Dedifferentiated amniotic fluid mesenchymal stem cell (primary cell): ENCODE data around the gene TMEM52.

Experiments used
- DNase-seq: peaks from one replicate; pipeline ENCODE4 v3.0.0-alpha.2; 2016; ENCODE audit errors: extremely low spot score

Gene TMEM52

DNA sequence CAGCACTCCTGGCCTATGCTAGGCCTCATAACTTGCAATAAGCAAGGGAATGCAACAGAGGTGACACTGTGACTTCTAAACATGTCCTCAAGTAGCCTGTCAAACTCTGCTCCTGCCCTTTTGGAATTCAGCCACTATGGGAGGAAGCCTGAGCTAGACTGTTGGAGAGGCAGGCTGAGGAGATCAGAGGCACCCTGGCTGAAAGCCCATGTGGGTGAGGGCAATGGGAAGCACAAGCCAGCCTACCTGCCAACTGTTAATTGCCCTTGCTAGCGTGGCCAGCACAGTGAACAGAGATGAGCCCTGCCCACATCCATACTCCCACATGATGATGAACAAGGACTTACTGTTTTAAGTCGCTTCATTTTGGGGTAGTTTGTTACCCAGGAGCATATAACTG is 45.9 kb downstream of the TMEM52 start:
- DNase-seq: no peak

GRCh38 chr1:1872329-1872994 is 46.6 kb downstream of the TMEM52 start:
- no peak for DNase-seq

DNA sequence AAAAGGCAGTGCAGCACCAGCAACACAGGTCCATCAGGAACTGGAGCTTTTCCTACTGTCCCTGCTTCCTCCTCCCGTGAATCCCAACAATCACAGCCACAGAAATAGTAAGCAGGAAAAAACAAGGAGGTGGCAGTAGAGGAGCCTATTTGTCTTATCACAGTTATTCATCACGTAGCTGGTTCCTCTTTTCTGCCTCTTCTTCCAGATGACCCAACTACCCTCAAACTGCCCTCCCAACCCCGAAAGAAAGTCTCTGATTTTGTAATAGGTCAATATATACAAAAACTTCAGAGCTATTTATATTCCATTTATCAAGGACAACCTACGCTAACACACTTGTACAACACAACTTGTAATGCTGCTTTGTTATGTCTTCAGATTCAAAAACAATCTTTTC is 49.6 kb downstream of the TMEM52 start:
- no peak for DNase-seq
